ENCODE measurements around the gene MRAP.

The MRAP gene

GRCh38 chr21:32338209-32338921, 39.7 kb downstream of the MRAP start:
- Histone ChIP-seq H3K4me3 (ENCODE audit: low read depth in 1 of 5, low read length in 5 of 5) (no peak overlapping the region), H3K9ac (ENCODE audit: low read length in 5 of 5) (peak overlapping the region in 1 of 5 donors; percentile 29), H3K9me3 (ENCODE audit: control insufficient read depth in 5 of 5, low read length in 5 of 5) (no peaks in the 10 kb centered on the region), H3K36me3 (ENCODE audit: control insufficient read depth in 5 of 5, insufficient read depth in 5 of 5, low read length in 5 of 5) (peaks cover 12 to 82% (median 68%) of the 10 kb centered on the region in 5 donors), H3K27me3 (ENCODE audit: control insufficient read depth in 5 of 5, insufficient read depth in 4 of 5, low read length in 5 of 5) (no peaks in the 10 kb centered on the region), H3K4me1 (ENCODE audit: control insufficient read depth in 5 of 5, insufficient read depth in 5 of 5, low read length in 5 of 5) (peaks cover 0 to 31% (median 11%) of the 10 kb centered on the region in 5 donors), H3K27ac (ENCODE audit: low read depth, low read length) (no peak overlapping the region)

- Histone ChIP-seq H3K4me1 (ENCODE audit: control insufficient read depth in 5 of 5, insufficient read depth in 5 of 5, low read length in 5 of 5) (peaks cover 0 to 15% (median 6%) of the 10 kb centered on the region in 5 donors), H3K27me3 (ENCODE audit: control insufficient read depth in 5 of 5, insufficient read depth in 4 of 5, low read length in 5 of 5) (no peaks in the 10 kb centered on the region), H3K36me3 (ENCODE audit: control insufficient read depth in 5 of 5, insufficient read depth in 5 of 5, low read length in 5 of 5) (peaks cover 13 to 79% (median 71%) of the 10 kb centered on the region in 5 donors), H3K4me3 (ENCODE audit: low read depth in 1 of 5, low read length in 5 of 5) (no peak overlapping the region), H3K9ac (ENCODE audit: low read length in 5 of 5) (no peak overlapping the region), H3K27ac (ENCODE audit: low read depth, low read length) (no peak overlapping the region), H3K9me3 (ENCODE audit: control insufficient read depth in 5 of 5, low read length in 5 of 5) (peaks cover 0 to 9% (median 6%) of the 10 kb centered on the region in 5 donors)
These were observed 42.5 kb downstream of the MRAP start for GRCh38 chr21:32340863-32341848.

- Histone ChIP-seq H3K4me1 (ENCODE audit: control insufficient read depth in 5 of 5, insufficient read depth in 5 of 5, low read length in 5 of 5) (no peaks in the 10 kb centered on the region), H3K27me3 (ENCODE audit: control insufficient read depth in 5 of 5, insufficient read depth in 4 of 5, low read length in 5 of 5) (no peaks in the 10 kb centered on the region), H3K9me3 (ENCODE audit: control insufficient read depth in 5 of 5, low read length in 5 of 5) (peaks cover 0 to 9% (median 6%) of the 10 kb centered on the region in 5 donors), H3K4me3 (ENCODE audit: low read depth in 1 of 5, low read length in 5 of 5) (no peak overlapping the region), H3K27ac (ENCODE audit: low read depth, low read length) (no peak overlapping the region), H3K9ac (ENCODE audit: low read length in 5 of 5) (no peak overlapping the region), H3K36me3 (ENCODE audit: control insufficient read depth in 5 of 5, insufficient read depth in 5 of 5, low read length in 5 of 5) (peaks cover 10 to 94% (median 90%) of the 10 kb centered on the region in 5 donors)
These were observed 48.3 kb downstream of the MRAP start for GRCh38 chr21:32346951-32347350.

- no peak overlapping the region for H3K9ac ChIP-seq (ENCODE audit: low read length in 5 of 5)
- H3K4me3 ChIP-seq (ENCODE audit: low read depth in 1 of 5, low read length in 5 of 5) = no peak overlapping the region
- H3K27me3 ChIP-seq (ENCODE audit: control insufficient read depth in 5 of 5, insufficient read depth in 4 of 5, low read length in 5 of 5) = no peaks in the 10 kb centered on the region
- H3K4me1 ChIP-seq (ENCODE audit: control insufficient read depth in 5 of 5, insufficient read depth in 5 of 5, low read length in 5 of 5) = no peaks in the 10 kb centered on the region
- no peak overlapping the region for H3K27ac ChIP-seq (ENCODE audit: low read depth, low read length)
- peaks cover 10 to 94% (median 92%) of the 10 kb centered on the region in 5 donors for H3K36me3 ChIP-seq (ENCODE audit: control insufficient read depth in 5 of 5, insufficient read depth in 5 of 5, low read length in 5 of 5)
- peaks cover 0 to 9% (median 6%) of the 10 kb centered on the region in 5 donors for H3K9me3 ChIP-seq (ENCODE audit: control insufficient read depth in 5 of 5, low read length in 5 of 5)
These were observed 48.7 kb downstream of the MRAP start for GRCh38 chr21:32347351-32347750.

GRCh38 chr21:32347977-32348376, 49.3 kb downstream of the MRAP start:
- H3K9me3 ChIP-seq (ENCODE audit: control insufficient read depth in 5 of 5, low read length in 5 of 5) = peaks cover 0 to 9% (median 6%) of the 10 kb centered on the region in 5 donors
- no peaks in the 10 kb centered on the region for H3K27me3 ChIP-seq (ENCODE audit: control insufficient read depth in 5 of 5, insufficient read depth in 4 of 5, low read length in 5 of 5)
- peak overlapping the region in 1 of 5 donors; percentile 31 for H3K9ac ChIP-seq (ENCODE audit: low read length in 5 of 5)
- peaks cover 10 to 97% (median 96%) of the 10 kb centered on the region in 5 donors for H3K36me3 ChIP-seq (ENCODE audit: control insufficient read depth in 5 of 5, insufficient read depth in 5 of 5, low read length in 5 of 5)
- no peak overlapping the region for H3K4me3 ChIP-seq (ENCODE audit: low read depth in 1 of 5, low read length in 5 of 5)
- H3K27ac ChIP-seq (ENCODE audit: low read depth, low read length) = no peak overlapping the region
- no peaks in the 10 kb centered on the region for H3K4me1 ChIP-seq (ENCODE audit: control insufficient read depth in 5 of 5, insufficient read depth in 5 of 5, low read length in 5 of 5)

GRCh38 chr21:32348604-32349332, 50.1 kb downstream of the MRAP start:
- H3K4me1 ChIP-seq (ENCODE audit: control insufficient read depth in 5 of 5, insufficient read depth in 5 of 5, low read length in 5 of 5) = peaks cover 0 to 2% (median 0%) of the 10 kb centered on the region in 5 donors
- no peak overlapping the region for H3K27ac ChIP-seq (ENCODE audit: low read depth, low read length)
- no peaks in the 10 kb centered on the region for H3K27me3 ChIP-seq (ENCODE audit: control insufficient read depth in 5 of 5, insufficient read depth in 4 of 5, low read length in 5 of 5)
- no peak overlapping the region for H3K9ac ChIP-seq (ENCODE audit: low read length in 5 of 5)
- no peak overlapping the region for H3K4me3 ChIP-seq (ENCODE audit: low read depth in 1 of 5, low read length in 5 of 5)
- peaks cover 0 to 9% (median 6%) of the 10 kb centered on the region in 5 donors for H3K9me3 ChIP-seq (ENCODE audit: control insufficient read depth in 5 of 5, low read length in 5 of 5)
- peaks cover 6 to 99% (median 96%) of the 10 kb centered on the region in 5 donors for H3K36me3 ChIP-seq (ENCODE audit: control insufficient read depth in 5 of 5, insufficient read depth in 5 of 5, low read length in 5 of 5)

GRCh38 chr21:32349333-32349944, 50.8 kb downstream of the MRAP start:
- Histone ChIP-seq H3K27me3 (ENCODE audit: control insufficient read depth in 5 of 5, insufficient read depth in 4 of 5, low read length in 5 of 5) (no peaks in the 10 kb centered on the region), H3K9ac (ENCODE audit: low read length in 5 of 5) (no peak overlapping the region), H3K9me3 (ENCODE audit: control insufficient read depth in 5 of 5, low read length in 5 of 5) (peaks cover 0 to 4% (median 2%) of the 10 kb centered on the region in 5 donors), H3K36me3 (ENCODE audit: control insufficient read depth in 5 of 5, insufficient read depth in 5 of 5, low read length in 5 of 5) (peaks cover 5 to 100% (median 96%) of the 10 kb centered on the region in 5 donors), H3K27ac (ENCODE audit: low read depth, low read length) (no peak overlapping the region), H3K4me1 (ENCODE audit: control insufficient read depth in 5 of 5, insufficient read depth in 5 of 5, low read length in 5 of 5) (peaks cover 0 to 8% (median 0%) of the 10 kb centered on the region in 5 donors), H3K4me3 (ENCODE audit: low read depth in 1 of 5, low read length in 5 of 5) (no peak overlapping the region)

GRCh38 chr21:32350211-32350980, 51.7 kb downstream of the MRAP start:
- H3K9me3 ChIP-seq (ENCODE audit: control insufficient read depth in 5 of 5, low read length in 5 of 5) = no peaks in the 10 kb centered on the region
- H3K27me3 ChIP-seq (ENCODE audit: control insufficient read depth in 5 of 5, insufficient read depth in 4 of 5, low read length in 5 of 5) = no peaks in the 10 kb centered on the region
- H3K9ac ChIP-seq (ENCODE audit: low read length in 5 of 5) = no peak overlapping the region
- no peak overlapping the region for H3K4me3 ChIP-seq (ENCODE audit: low read depth in 1 of 5, low read length in 5 of 5)
- H3K27ac ChIP-seq (ENCODE audit: low read depth, low read length) = no peak overlapping the region
- H3K36me3 ChIP-seq (ENCODE audit: control insufficient read depth in 5 of 5, insufficient read depth in 5 of 5, low read length in 5 of 5) = peaks cover 10 to 100% (median 95%) of the 10 kb centered on the region in 5 donors
- H3K4me1 ChIP-seq (ENCODE audit: control insufficient read depth in 5 of 5, insufficient read depth in 5 of 5, low read length in 5 of 5) = peaks cover 0 to 11% (median 0%) of the 10 kb centered on the region in 5 donors

- Histone ChIP-seq H3K4me3 (ENCODE audit: low read depth in 1 of 5, low read length in 5 of 5) (no peak overlapping the region), H3K27ac (ENCODE audit: low read depth, low read length) (no peak overlapping the region), H3K27me3 (ENCODE audit: control insufficient read depth in 5 of 5, insufficient read depth in 4 of 5, low read length in 5 of 5) (no peaks in the 10 kb centered on the region), H3K9ac (ENCODE audit: low read length in 5 of 5) (no peak overlapping the region), H3K4me1 (ENCODE audit: control insufficient read depth in 5 of 5, insufficient read depth in 5 of 5, low read length in 5 of 5) (peaks cover 0 to 11% (median 0%) of the 10 kb centered on the region in 5 donors), H3K9me3 (ENCODE audit: control insufficient read depth in 5 of 5, low read length in 5 of 5) (no peaks in the 10 kb centered on the region), H3K36me3 (ENCODE audit: control insufficient read depth in 5 of 5, insufficient read depth in 5 of 5, low read length in 5 of 5) (peaks cover 10 to 100% (median 95%) of the 10 kb centered on the region in 5 donors)
These were observed 52.3 kb downstream of the MRAP start for GRCh38 chr21:32350981-32351380.
